Transverse colon (tissue), 4 donors: ENCODE measurements around the gene PKIG.

ENCODE experiments used
- CTCF ChIP-seq, 5 experiments: fragments of 200-600 bp in 3 of 5; fragments of 450-650 bp in 2 of 5; sonication (generic) in 3 of 5; IDR thresholded peaks; 1 replicate in 2 of 5; 2 replicates in 3 of 5; pipeline ENCODE4 v1.5.1; 2016 to 2017; ENCODE audit warnings: antibody characterized with exemption in 5 of 5, inconsistent platforms in 3 of 5, mild to moderate bottlenecking in 2 of 5, moderate library complexity in 1 of 5
- EP300 ChIP-seq: sonication (generic); formaldehyde crosslinking; IDR thresholded peaks from one replicate; pipeline ENCODE4 v1.6.1; 2017; ENCODE audit warnings: antibody characterized with exemption, low read depth
- POLR2A ChIP-seq: fragments of 450-650 bp; IDR thresholded peaks from one replicate; pipeline ENCODE4 v1.6.1; 2016; ENCODE audit warnings: antibody characterized with exemption, mild to moderate bottlenecking, moderate library complexity
- POLR2AphosphoS5 ChIP-seq, 3 donors: sonication (generic); formaldehyde crosslinking; IDR thresholded peaks; one replicate each; pipeline ENCODE4 v1.6.1; 2016; ENCODE audit warnings: antibody characterized with exemption in 3 of 3

GRCh38 chr20:44641325-44641724 is 58.9 kb downstream of the PKIG start:
- no peak for TF ChIP-seq POLR2A
- no peak for TF ChIP-seq POLR2AphosphoS5 (IDR thresholded peaks at IDR 0.05)
- TF ChIP-seq CTCF (IDR thresholded peaks at IDR 0.05) = no peak
- no peak for TF ChIP-seq EP300
